Transverse colon (tissue), 4 donors: Measurements from ENCODE around the gene PITPNC1. TPM values are rescaled to one million over a fixed set of nuclear protein-coding genes. Genes with fewer than 3 reads are reported as not detected.
A peak's percentile ranks its signal among the peaks of the same experiment; 100 is the strongest.

Source experiments
- DNase-seq: peaks from one replicate; pipeline ENCODE4 v3.0.0-alpha.2; 2019
- H3K27ac ChIP-seq, 4 donors: fragments of 200-600 bp; sonication (generic); 2 replicates each; pipeline ENCODE4 v1.5.1; 2016 to 2018; ENCODE audit warnings: inconsistent platforms in 4 of 4
- H3K27me3 ChIP-seq: fragments of 200-600 bp; sonication (generic); 2 replicates; pipeline ENCODE4 v1.5.1; 2017; ENCODE audit warnings: inconsistent platforms
- H3K36me3 ChIP-seq, 4 donors: fragments of 200-600 bp; sonication (generic); 2 replicates each; pipeline ENCODE4 v1.5.1; 2017 to 2019; ENCODE audit warnings: inconsistent platforms in 4 of 4
- H3K4me1 ChIP-seq, 4 donors: fragments of 200-600 bp; sonication (generic); 2 replicates each; pipeline ENCODE4 v1.5.1; 2017 to 2020; ENCODE audit warnings: inconsistent platforms in 4 of 4
- H3K4me3 ChIP-seq, 4 donors: fragments of 200-600 bp; sonication (generic); 1 replicate in 1 of 4; 2 replicates in 3 of 4; pipeline versions ENCODE4 v1.5.1 to v1.6.1; 2017 to 2019; ENCODE audit warnings: inconsistent platforms in 4 of 4
- H3K9me3 ChIP-seq, 2 donors: fragments of 200-600 bp; sonication (generic); 2 replicates each; pipeline ENCODE4 v1.5.1; 2017 to 2019; ENCODE audit warnings: inconsistent platforms in 2 of 2
- EP300 ChIP-seq: sonication (generic); formaldehyde crosslinking; IDR thresholded peaks from one replicate; pipeline ENCODE4 v1.6.1; 2017; ENCODE audit warnings: antibody characterized with exemption, low read depth
- POLR2A ChIP-seq: fragments of 450-650 bp; IDR thresholded peaks from one replicate; pipeline ENCODE4 v1.6.1; 2016; ENCODE audit warnings: antibody characterized with exemption, mild to moderate bottlenecking, moderate library complexity
- POLR2AphosphoS5 ChIP-seq, 3 donors: sonication (generic); formaldehyde crosslinking; IDR thresholded peaks; one replicate each; pipeline ENCODE4 v1.6.1; 2016; ENCODE audit warnings: antibody characterized with exemption in 3 of 3
- WGBS, 2 donors: methylation state at CpG; one replicate each; pipeline ENCODE4 v1.1.5; 2018; ENCODE audit warnings: low coverage in 1 of 2; 5-methylcytosine and 5-hydroxymethylcytosine counted together
- in situ Hi-C, 4 donors: fragments of 200-750 bp; cut with MboI; loops; one replicate each; pipeline versions ENCODE4 v1.15.0 to v1.15.1; 2017; ENCODE audit warnings: low sequenced_read_pairs in 3 of 4, low pct_ligation_motif_present in 1 of 4, low pct_unique_long_range_greater_than_20kb in 1 of 4
- intact Hi-C: fragments of 100-400 bp; cut with DNase I; formaldehyde crosslinking; loops from one replicate; pipeline ENCODE4 v1.15.1; 2023; ENCODE audit warnings: low total_unique reads
- total RNA-seq, 4 donors: library from RNA; depleted of rRNA; stranded (reverse); fragments of >200 nt; gene quantifications; one replicate each; pipeline ENCODE4 v1.1.0, GENCODE V29; 2016
- TF ChIP-seq, protein P1 (sequence below), 5 experiments: fragments of 200-600 bp in 3 of 5; fragments of 450-650 bp in 2 of 5; sonication (generic) in 3 of 5; IDR thresholded peaks; 1 replicate in 2 of 5; 2 replicates in 3 of 5; pipeline ENCODE4 v1.5.1; 2016 to 2017; ENCODE audit warnings: antibody characterized with exemption in 5 of 5, inconsistent platforms in 3 of 5, mild to moderate bottlenecking in 2 of 5, moderate library complexity in 1 of 5

The PITPNC1 gene
- total RNA-seq, 4 donors from 2014 or later, result 1.6 to 10.3 (median 4.0) TPM

DNA sequence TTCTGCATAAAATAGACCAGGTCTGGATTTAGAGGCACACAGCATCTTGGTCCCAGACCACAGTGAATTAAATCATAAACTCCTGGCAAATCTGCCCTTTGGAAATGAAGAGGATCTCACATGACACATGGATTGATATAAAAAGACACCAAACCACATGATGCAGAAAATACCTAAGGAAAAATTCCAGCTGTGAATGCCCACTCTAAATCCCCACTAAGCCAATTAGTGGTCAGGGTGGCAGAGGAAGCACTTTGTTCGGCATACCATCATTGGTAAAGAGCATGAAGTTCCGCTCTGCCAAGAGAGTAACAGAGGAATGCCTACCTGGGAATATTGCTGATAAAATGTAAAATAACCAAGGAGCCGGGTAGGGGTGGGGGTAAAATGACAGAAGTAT lies 308.3 kb downstream of the PITPNC1 start:
- 94 to 100% methylated on average over 3 of the region's 3 CpGs for WGBS, 2 donors
- no peaks in the 10 kb centered on the region for H3K9me3 ChIP-seq
- intact Hi-C loops, result no loop called here
- no peak overlapping the region for H3K27ac ChIP-seq
- no peak for DNase-seq
- no peak overlapping the region for H3K4me3 ChIP-seq
- no peak for TF ChIP-seq POLR2AphosphoS5 (IDR thresholded peaks at IDR 0.05)
- TF ChIP-seq, protein P1, sequence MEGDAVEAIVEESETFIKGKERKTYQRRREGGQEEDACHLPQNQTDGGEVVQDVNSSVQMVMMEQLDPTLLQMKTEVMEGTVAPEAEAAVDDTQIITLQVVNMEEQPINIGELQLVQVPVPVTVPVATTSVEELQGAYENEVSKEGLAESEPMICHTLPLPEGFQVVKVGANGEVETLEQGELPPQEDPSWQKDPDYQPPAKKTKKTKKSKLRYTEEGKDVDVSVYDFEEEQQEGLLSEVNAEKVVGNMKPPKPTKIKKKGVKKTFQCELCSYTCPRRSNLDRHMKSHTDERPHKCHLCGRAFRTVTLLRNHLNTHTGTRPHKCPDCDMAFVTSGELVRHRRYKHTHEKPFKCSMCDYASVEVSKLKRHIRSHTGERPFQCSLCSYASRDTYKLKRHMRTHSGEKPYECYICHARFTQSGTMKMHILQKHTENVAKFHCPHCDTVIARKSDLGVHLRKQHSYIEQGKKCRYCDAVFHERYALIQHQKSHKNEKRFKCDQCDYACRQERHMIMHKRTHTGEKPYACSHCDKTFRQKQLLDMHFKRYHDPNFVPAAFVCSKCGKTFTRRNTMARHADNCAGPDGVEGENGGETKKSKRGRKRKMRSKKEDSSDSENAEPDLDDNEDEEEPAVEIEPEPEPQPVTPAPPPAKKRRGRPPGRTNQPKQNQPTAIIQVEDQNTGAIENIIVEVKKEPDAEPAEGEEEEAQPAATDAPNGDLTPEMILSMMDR (IDR thresholded peaks at IDR 0.05), result no peak
- TF ChIP-seq EP300, result no peak
- no peak for TF ChIP-seq POLR2A
- H3K27me3 ChIP-seq, result no peaks in the 10 kb centered on the region
- in situ Hi-C loops, result loop anchor here (5.0 to 25.0 kb wide), 4 partner anchors 198 to 313 kb away; partner anchors contain the start of gene PITPNC1 (in 1 of the 4)
- H3K4me1 ChIP-seq, result no peaks in the 10 kb centered on the region
- no peaks in the 10 kb centered on the region for H3K36me3 ChIP-seq

DNA sequence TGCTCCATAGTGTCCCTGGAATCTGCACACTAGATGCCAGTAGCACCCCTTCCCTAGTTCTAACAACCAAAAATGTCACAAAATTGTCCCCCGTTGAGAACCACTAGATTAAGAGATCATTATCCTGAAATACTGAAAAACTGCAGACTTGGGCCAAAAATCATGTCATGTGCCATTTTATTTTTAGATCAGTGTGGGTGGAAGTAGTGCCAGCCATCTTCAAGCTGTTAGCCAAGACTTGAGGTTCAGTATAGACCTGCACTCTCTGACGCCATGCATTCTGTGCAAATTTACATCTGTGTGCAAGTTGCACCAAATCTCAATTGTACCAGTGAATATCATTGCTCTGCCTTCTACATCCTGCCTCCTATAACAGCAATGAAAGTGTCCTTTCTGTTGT lies 309.2 kb downstream of the PITPNC1 start:
- no peak overlapping the region for H3K27ac ChIP-seq
- H3K4me3 ChIP-seq, result no peak overlapping the region
- WGBS, 2 donors, result 90 to 100% methylated on average over 1 to 2 of the region's 2 CpGs
- TF ChIP-seq, protein P1 (IDR thresholded peaks at IDR 0.05), result no peak
- TF ChIP-seq EP300 (no peak), POLR2AphosphoS5 (IDR thresholded peaks at IDR 0.05) (no peak), POLR2A (no peak)
- H3K4me1 ChIP-seq, result no peaks in the 10 kb centered on the region
- no peaks in the 10 kb centered on the region for H3K9me3 ChIP-seq
- no peaks in the 10 kb centered on the region for H3K27me3 ChIP-seq
- no peak for DNase-seq
- in situ Hi-C loops, result loop anchor here (5.0 to 25.0 kb wide), 4 partner anchors 199 to 314 kb away; partner anchors contain the start of gene PITPNC1 (in 1 of the 4)
- intact Hi-C loops, result no loop called here
- H3K36me3 ChIP-seq, result no peaks in the 10 kb centered on the region

DNA sequence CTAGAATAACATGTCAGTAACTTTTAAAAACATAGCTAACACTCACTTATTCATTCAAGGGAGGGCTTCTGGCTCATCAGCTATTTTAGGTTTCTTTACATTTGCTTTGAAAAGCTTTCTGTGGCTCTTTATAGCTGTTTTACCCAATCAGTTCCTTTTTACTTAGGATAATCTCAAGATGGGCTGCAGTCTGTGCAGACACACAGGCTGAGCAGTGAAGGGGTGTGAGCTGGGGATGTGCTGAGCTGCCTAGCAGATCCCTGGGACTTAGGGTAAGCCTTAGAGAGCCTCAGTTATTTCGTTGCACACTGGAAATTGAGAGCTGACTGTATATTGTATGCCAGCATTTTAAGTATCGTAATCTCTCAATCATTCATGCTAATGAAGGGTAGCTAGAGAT lies 310.4 kb downstream of the PITPNC1 start:
- TF ChIP-seq POLR2A, result no peak
- no peaks in the 10 kb centered on the region for H3K36me3 ChIP-seq
- H3K27ac ChIP-seq, result no peak overlapping the region
- WGBS, 2 donors, result 91 to 100% methylated on average over 1 to 2 of the region's 2 CpGs
- intact Hi-C loops (no loop called here), in situ Hi-C loops (loop anchor here (5.0 to 25.0 kb wide), 4 partner anchors 200 to 315 kb away; partner anchors contain the start of gene PITPNC1 (in 1 of the 4))
- DNase-seq, result no peak
- no peak overlapping the region for H3K4me3 ChIP-seq
- no peaks in the 10 kb centered on the region for H3K4me1 ChIP-seq
- H3K27me3 ChIP-seq, result no peaks in the 10 kb centered on the region
- H3K9me3 ChIP-seq, result no peaks in the 10 kb centered on the region

DNA sequence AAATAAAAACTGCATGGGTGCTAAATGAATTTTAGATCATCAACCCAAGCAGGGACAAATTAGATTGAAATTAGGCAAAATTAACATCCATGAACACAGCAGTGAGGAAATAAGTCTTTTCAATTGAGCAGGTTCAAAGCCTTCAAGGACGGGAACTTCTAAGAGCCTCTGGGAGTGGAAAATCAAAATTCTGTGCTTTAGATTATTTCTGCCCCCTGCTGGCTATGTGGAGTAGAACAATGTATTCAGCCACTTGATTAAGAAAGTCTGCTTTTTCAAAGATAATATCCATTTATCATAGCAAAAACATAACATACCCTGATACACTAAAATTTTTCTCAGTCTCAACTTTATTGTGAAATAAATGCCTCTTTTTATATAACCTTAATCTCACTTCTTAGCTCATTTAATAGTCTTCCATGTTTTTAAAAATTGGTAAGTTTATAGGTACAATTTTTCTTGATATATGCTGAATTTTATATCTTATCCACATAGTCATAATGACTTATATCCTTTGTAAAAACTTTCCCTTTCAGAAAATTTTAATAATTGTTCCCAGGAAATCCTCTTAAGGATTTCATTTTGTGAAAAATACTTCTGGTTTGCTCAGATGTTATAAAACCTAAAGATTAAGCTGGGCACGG lies 312.6 kb downstream of the PITPNC1 start:
- no peaks in the 10 kb centered on the region for H3K36me3 ChIP-seq
- no peak overlapping the region for H3K27ac ChIP-seq
- TF ChIP-seq POLR2A (no peak), POLR2AphosphoS5 (IDR thresholded peaks at IDR 0.05) (no peak)
- TF ChIP-seq, protein P1 (IDR thresholded peaks at IDR 0.05), result peak; percentile 71 to 81 (median 77)
- intact Hi-C loops (loop anchor here (2.0 kb wide), 1 partner anchor 315 kb away; no protein-coding TSS in a partner anchor), in situ Hi-C loops (loop anchor here (5.0 to 25.0 kb wide), 4 partner anchors 202 to 317 kb away; partner anchors contain the start of gene PITPNC1 (in 1 of the 4))
- H3K27me3 ChIP-seq, result no peaks in the 10 kb centered on the region
- no peaks in the 10 kb centered on the region for H3K4me1 ChIP-seq
- H3K9me3 ChIP-seq, result no peaks in the 10 kb centered on the region
- 0 to 43% methylated on average over 1 to 2 of the region's 2 CpGs for WGBS, 2 donors
- DNase-seq, result peak; percentile 27
- no peak overlapping the region for H3K4me3 ChIP-seq
